Kidney (tissue), 14 donors: ENCODE measurements around the gene ITIH1. TPM values are rescaled to one million over a fixed set of nuclear protein-coding genes. Genes with fewer than 3 reads are reported as not detected.

Experiments
- DNase-seq, 5 donors: peaks; one replicate each; pipeline ENCODE4 v3.0.0-alpha.2; 2013 to 2020
- FAIRE-seq: peaks from 2 replicates; lab custom pipeline; 2012; peaks lifted over from hg19 to GRCh38; lab: Jason Lieb, UNC
- H3K27ac ChIP-seq, 2 donors: one replicate each; pipeline ENCODE4 v1.7.0; 2013; ENCODE audit warnings: low read depth in 2 of 2, low read length in 2 of 2, inconsistent platforms in 1 of 2
- H3K27me3 ChIP-seq: one replicate; pipeline ENCODE4 v1.7.1; 2013; ENCODE audit warnings: low read length, inconsistent platforms; ENCODE audit not compliant: control insufficient read depth, insufficient read depth
- H3K36me3 ChIP-seq, 3 donors: one replicate each; pipeline versions ENCODE4 v1.7.0 to v1.7.1; 2013; ENCODE audit warnings: low read length in 3 of 3, control low read depth in 1 of 3, inconsistent platforms in 1 of 3; ENCODE audit not compliant: insufficient read depth in 3 of 3, control insufficient read depth in 2 of 3
- H3K4me1 ChIP-seq, 3 donors: one replicate each; pipeline versions ENCODE4 v1.7.0 to v1.7.1; 2013; ENCODE audit warnings: low read length in 3 of 3, inconsistent platforms in 1 of 3, low read depth in 1 of 3; ENCODE audit not compliant: control insufficient read depth in 2 of 3, insufficient read depth in 2 of 3
- H3K4me3 ChIP-seq, 3 donors: one replicate each; pipeline versions ENCODE4 v1.7.0 to v1.8.1; 2013; ENCODE audit warnings: low read length in 3 of 3, control low read depth in 1 of 3, inconsistent platforms in 1 of 3
- H3K9ac ChIP-seq, 3 donors: one replicate each; pipeline versions ENCODE4 v1.7.0 to v1.7.1; 2013; ENCODE audit warnings: low read length in 3 of 3, control low read depth in 1 of 3, inconsistent platforms in 1 of 3
- H3K9me3 ChIP-seq, 3 donors: one replicate each; pipeline versions ENCODE4 v1.7.0 to v1.7.1; 2013; ENCODE audit warnings: low read length in 3 of 3, control low read depth in 1 of 3, inconsistent platforms in 1 of 3; ENCODE audit not compliant: control insufficient read depth in 2 of 3, insufficient read depth in 1 of 3
- CTCF ChIP-seq: IDR thresholded peaks from 3 replicates; pipeline ENCODE4 v1.5.1; 2012; ENCODE audit warnings: mild to moderate bottlenecking, moderate library complexity, borderline replicate concordance; ENCODE audit not compliant: insufficient read depth; ENCODE audit errors: extremely low read depth
- intact Hi-C: fragments of 100-400 bp; cut with DNase I; formaldehyde crosslinking; loops from one replicate; pipeline ENCODE4 v1.11.1; 2022
- polyA plus RNA-seq: library from polyadenylated mRNA; stranded (reverse); fragments of 350-450 nt; fragmentation: Illumina TruSeq; extraction: RNeasy Lipid Tissue Mini Kit (QIAGEN cat#74804); gene quantifications from one replicate; pipeline ENCODE4 v1.2.3, GENCODE V29; 2014; ENCODE audit warnings: low read depth, low replicate concordance; ENCODE audit not compliant: insufficient read depth
- total RNA-seq: library from RNA; stranded (reverse); fragmentation: NEBNext Ultra II Directional; extraction: Animal tissue kit (Norgen Biotek cat#: 25700); gene quantifications from one replicate; pipeline ENCODE4 v1.2.1, GENCODE V29; 2021
- donor health status: control.
- donor health status: control.
- donor health status: control.
- donor health status: control.
- donor health status: control.
- donor health status: DM: yes; HTN: yes; CAD: no.
- donor health status: Normal renal cell carcinoma (clear cell type).

The ITIH1 gene
- total and polyA plus RNA-seq, 2 donors from 2014 or later: 0.22 TPM; not detected in 1

GRCh38 chr3:52813810-52814209 is 36.4 kb downstream of the ITIH1 start:
- H3K9ac ChIP-seq: no peak overlapping the region
- H3K27ac ChIP-seq: no peak overlapping the region
- H3K27me3 ChIP-seq: no peaks in the 10 kb centered on the region
- no peak for DNase-seq
- no peak for TF ChIP-seq CTCF
- H3K9me3 ChIP-seq: no peaks in the 10 kb centered on the region
- H3K36me3 ChIP-seq: no peaks in the 10 kb centered on the region
- H3K4me3 ChIP-seq: no peak overlapping the region
- H3K4me1 ChIP-seq: no peaks in the 10 kb centered on the region
- intact Hi-C loops: no loop called here
- FAIRE-seq: no peak

- intact Hi-C loops: no loop called here
- TF ChIP-seq CTCF: no peak
- FAIRE-seq: no peak
Measured at GRCh38 chr3:52816199-52816598, 38.8 kb downstream of the ITIH1 start.

GRCh38 chr3:52816654-52817053 is 39.3 kb downstream of the ITIH1 start:
- H3K36me3 ChIP-seq: no peaks in the 10 kb centered on the region
- H3K4me3 ChIP-seq: no peak overlapping the region
- no peaks in the 10 kb centered on the region for H3K9me3 ChIP-seq
- intact Hi-C loops: no loop called here
- no peak for DNase-seq
- H3K27ac ChIP-seq: no peak overlapping the region
- no peak for FAIRE-seq
- TF ChIP-seq CTCF: no peak
- H3K4me1 ChIP-seq: no peaks in the 10 kb centered on the region
- no peak overlapping the region for H3K9ac ChIP-seq
- no peaks in the 10 kb centered on the region for H3K27me3 ChIP-seq

More at GRCh38 chr3:52816199-52816598, 38.8 kb downstream of the ITIH1 start:
- no peak overlapping the region for H3K4me3 ChIP-seq
- no peak overlapping the region for H3K9ac ChIP-seq
- no peak for DNase-seq
- H3K4me1 ChIP-seq: no peaks in the 10 kb centered on the region
- no peaks in the 10 kb centered on the region for H3K9me3 ChIP-seq
- H3K36me3 ChIP-seq: no peaks in the 10 kb centered on the region
- no peaks in the 10 kb centered on the region for H3K27me3 ChIP-seq
- H3K27ac ChIP-seq: no peak overlapping the region

- intact Hi-C loops: no loop called here
- no peak for FAIRE-seq
- no peaks in the 10 kb centered on the region for H3K4me1 ChIP-seq
Measured at GRCh38 chr3:52817221-52817620, 39.8 kb downstream of the ITIH1 start.

More at GRCh38 chr3:52817221-52817620, 39.8 kb downstream of the ITIH1 start:
- TF ChIP-seq CTCF: no peak
- no peak overlapping the region for H3K4me3 ChIP-seq
- no peaks in the 10 kb centered on the region for H3K27me3 ChIP-seq
- no peak for DNase-seq
- H3K36me3 ChIP-seq: no peaks in the 10 kb centered on the region
- H3K9me3 ChIP-seq: no peaks in the 10 kb centered on the region
- H3K27ac ChIP-seq: no peak overlapping the region
- H3K9ac ChIP-seq: no peak overlapping the region
